RPMI7951 (cell line): ENCODE data around the gene CNTNAP2. TPM values are rescaled to one million over a fixed set of nuclear protein-coding genes. Genes with fewer than 3 reads are reported as not detected.

Experiments used
- DNase-seq: peaks from one replicate; pipeline ENCODE4 v3.0.0-alpha.2; 2012; ENCODE audit warnings: low read depth
- total RNA-seq: library from RNA; depleted of rRNA; stranded (reverse); fragments of >200 nt; shearing (Covaris generic); gene quantifications from 2 replicates; pipeline ENCODE4 v1.2.3, GENCODE V29; 2014

CNTNAP2 gene
- total RNA-seq, 1 experiment from 2014 or later: not detected

- no peak for DNase-seq
These were observed 174.1 kb downstream of the CNTNAP2 start for GRCh38 chr7:146290746-146291145.

- DNase-seq: no peak
These were observed 175.3 kb downstream of the CNTNAP2 start for GRCh38 chr7:146291900-146292299.

- no peak for DNase-seq
These were observed 179.4 kb downstream of the CNTNAP2 start for GRCh38 chr7:146296028-146296427.

GRCh38 chr7:146314962-146315361 is 198.4 kb downstream of the CNTNAP2 start:
- no peak for DNase-seq

GRCh38 chr7:146319629-146320028 is 203.0 kb downstream of the CNTNAP2 start:
- no peak for DNase-seq

- no peak for DNase-seq
These were observed 204.7 kb downstream of the CNTNAP2 start for GRCh38 chr7:146321301-146321700.

GRCh38 chr7:146331369-146331768 is 214.8 kb downstream of the CNTNAP2 start:
- DNase-seq: no peak

GRCh38 chr7:146345251-146345650 is 228.7 kb downstream of the CNTNAP2 start:
- DNase-seq: no peak

GRCh38 chr7:146346096-146346495 is 229.5 kb downstream of the CNTNAP2 start:
- no peak for DNase-seq

GRCh38 chr7:146355216-146355615 is 238.6 kb downstream of the CNTNAP2 start:
- no peak for DNase-seq

GRCh38 chr7:146359176-146359575 is 242.6 kb downstream of the CNTNAP2 start:
- DNase-seq: no peak

- DNase-seq: no peak
These were observed 250.3 kb downstream of the CNTNAP2 start for GRCh38 chr7:146366938-146367337.

GRCh38 chr7:146370171-146370570 is 253.6 kb downstream of the CNTNAP2 start:
- DNase-seq: no peak

GRCh38 chr7:146375170-146375569 is 258.6 kb downstream of the CNTNAP2 start:
- no peak for DNase-seq

- no peak for DNase-seq
These were observed 261.6 kb downstream of the CNTNAP2 start for GRCh38 chr7:146378196-146378595.

- no peak for DNase-seq
These were observed 270.5 kb downstream of the CNTNAP2 start for GRCh38 chr7:146387140-146387539.

GRCh38 chr7:146388928-146389327 is 272.3 kb downstream of the CNTNAP2 start:
- no peak for DNase-seq

- DNase-seq: no peak
These were observed 276.7 kb downstream of the CNTNAP2 start for GRCh38 chr7:146393346-146393745.

- no peak for DNase-seq
These were observed 280.5 kb downstream of the CNTNAP2 start for GRCh38 chr7:146397141-146397540.

GRCh38 chr7:146401939-146402338 is 285.3 kb downstream of the CNTNAP2 start:
- DNase-seq: no peak

- DNase-seq: no peak
These were observed 289.1 kb downstream of the CNTNAP2 start for GRCh38 chr7:146405737-146406136.

- no peak for DNase-seq
These were observed 295.4 kb downstream of the CNTNAP2 start for GRCh38 chr7:146411975-146412374.

GRCh38 chr7:146412781-146413180 is 296.2 kb downstream of the CNTNAP2 start:
- no peak for DNase-seq

- DNase-seq: no peak
These were observed 297.8 kb downstream of the CNTNAP2 start for GRCh38 chr7:146414373-146414772.

GRCh38 chr7:146414937-146415336 is 298.3 kb downstream of the CNTNAP2 start:
- DNase-seq: no peak
